Ishikawa (cell line): Measurements from ENCODE around the gene USP2.

Experiments used
- EGR1 ChIP-seq: IDR thresholded peaks from 2 replicates; pipeline ENCODE4 v1.6.1; 2012
- TAF1 ChIP-seq: IDR thresholded peaks from 2 replicates; pipeline ENCODE4 v1.6.1; 2012; ENCODE audit warnings: low read depth, mild to moderate bottlenecking

- TF ChIP-seq TAF1, result no peak
- no peak for TF ChIP-seq EGR1
Measured at GRCh38 chr11:119323532-119324033, 57.9 kb downstream of the USP2 start.
